ENCODE data around the gene RBM39. TPM values are rescaled to one million over a fixed set of nuclear protein-coding genes. Genes with fewer than 3 reads are reported as not detected.
A peak's percentile ranks its signal among the peaks of the same experiment; 100 is the strongest.

The RBM39 gene
- 377 and 1,084 TPM in 2 replicates for total RNA-seq (2011; cell fraction: chromatin; rRNA removed; ENCODE audit: low replicate concordance)
- 154 and 218 TPM in 2 replicates for total RNA-seq (2011; cell fraction: nucleolus; rRNA removed)
- total RNA-seq (2011; cell fraction: nucleoplasm; rRNA removed): 345 and 673 TPM in 2 replicates
- total RNA-seq (2014; rRNA removed) (241 and 314 TPM in 2 replicates), total RNA-seq (2014; rRNA removed; fragmentation: Illumina TruSeq; extraction: Trizol) (305 and 330 TPM in 2 replicates), total RNA-seq (2015; rRNA removed; fragmentation: Illumina TruSeq; extraction: Trizol) (297 and 319 TPM in 2 replicates), total RNA-seq (2021) (241 and 250 TPM in 2 replicates), polyA plus RNA-seq (2011; rRNA removed) (187 and 191 TPM in 2 replicates), polyA plus RNA-seq (2014; fragmentation: Illumina TruSeq; extraction: Trizol) (213 and 218 TPM in 2 replicates), polyA plus RNA-seq (2014; fragmentation: Nextera tagmentation; extraction: Ambion mirVana) (100 to 1,000 TPM; 143 to 198 TPM), polyA plus RNA-seq (2014; rRNA removed) (212 and 228 TPM in 2 replicates), polyA minus RNA-seq (2011; rRNA and poly(A)+ RNA removed) (178 and 203 TPM in 2 replicates), Bru-seq, nascent RNA (percentile 98 among the genes with signal in this experiment), BruChase-seq, experiment 1, labeled RNA remaining after a 2-hour chase (percentile 99 among the genes with signal in this experiment), BruChase-seq, experiment 2, labeled RNA remaining after a 6-hour chase (percentile 99 among the genes with signal in this experiment)
- 33.0 and 80.4 TPM in 2 replicates for polyA plus RNA-seq (2011; cell fraction: cytosol; rRNA removed)
- polyA plus RNA-seq (2011; cell fraction: nucleus; rRNA removed): 662 and 820 TPM in 2 replicates
- 185 and 194 TPM in 2 replicates for polyA plus RNA-seq (2012)
- 67.8 and 77.2 TPM in 2 replicates for polyA minus RNA-seq (2011; cell fraction: cytosol; rRNA and poly(A)+ RNA removed)
- polyA minus RNA-seq (2011; cell fraction: nucleus; rRNA and poly(A)+ RNA removed): 241 and 336 TPM in 2 replicates
- long read RNA-seq, experiment 1, transcript RBM39-206 (18 exons, 2,883 nt): minor isoform, 20 of 674 reads
- long read RNA-seq, experiment 1, transcript RBM39-203 (17 exons, 2,831 nt): minor isoform, 161 of 674 reads
- long read RNA-seq, experiment 1, transcript RBM39-216 (18 exons, 2,124 nt): minor isoform, 14 of 674 reads
- long read RNA-seq, experiment 1, transcript RBM39-201 (17 exons, 2,488 nt): major isoform, 224 of 674 reads
- long read RNA-seq, experiment 1, partial matches to known transcripts: 108 of 674 reads
- long read RNA-seq, experiment 1, other reads (novel, unspliced or antisense): 116 of 674 reads
- long read RNA-seq, experiment 2, transcript RBM39-219 (5 exons, 1,068 nt): minor isoform, 6 of 127 reads
- long read RNA-seq, experiment 2, transcript RBM39-201 (17 exons, 2,488 nt): major isoform, 15 of 127 reads
- long read RNA-seq, experiment 2, transcript RBM39-203 (17 exons, 2,831 nt): minor isoform, 8 of 127 reads
- long read RNA-seq, experiment 2, transcript RBM39-221 (15 exons, 2,415 nt): minor isoform, 5 of 127 reads
- long read RNA-seq, experiment 2, partial matches to known transcripts: 43 of 127 reads
- long read RNA-seq, experiment 2, other reads (novel, unspliced or antisense): 43 of 127 reads
- long read RNA-seq, experiment 3, transcript RBM39-201 (17 exons, 2,488 nt): major isoform, 33 of 127 reads
- long read RNA-seq, experiment 3, transcript RBM39-203 (17 exons, 2,831 nt): minor isoform, 17 of 127 reads
- long read RNA-seq, experiment 3, partial matches to known transcripts: 53 of 127 reads
- long read RNA-seq, experiment 3, other reads (novel, unspliced or antisense): 14 of 127 reads

- Histone ChIP-seq H3K9ac (ENCODE audit: insufficient read depth in 1 of 2, low read depth in 2 of 2, low read length in 2 of 2) (peak within 1 kb of the TSS; percentile 92 to 99), H3K27ac (ENCODE audit: extremely low read depth, low read depth, low read length) (peak within 1 kb of the TSS; percentile 99), H3K4me3 (peak within 1 kb of the TSS; percentile 81), H4K20me1 (replicated peaks; ENCODE audit: control insufficient read depth, insufficient read depth, low read length) (peaks cover 26% of the 10 kb centered on the region), H3K79me2 (ENCODE audit: control insufficient read depth, insufficient read depth, low read length) (peaks cover 66% of the 10 kb centered on the region), H2AFZ (ENCODE audit: low read depth, low read length) (peak within 1 kb of the TSS; percentile 95; the same call in 1 of the 2 replicates), H3K36me3 (ENCODE audit: control insufficient read depth, insufficient read depth, low read length) (peaks cover 40% of the 10 kb centered on the region), H3K27me3 (ENCODE audit: control insufficient read depth in 2 of 2, insufficient read depth in 2 of 2, low read length in 2 of 2) (no peaks in the 10 kb centered on the region), H3K9me1 (ENCODE audit: control insufficient read depth, insufficient read depth, low read length) (no peaks in the 10 kb centered on the region), H3K4me1 (replicated peaks in 1 of 2; ENCODE audit: control insufficient read depth in 2 of 2, insufficient read depth in 2 of 2, low read length in 2 of 2) (peaks cover 4 to 23% of the 10 kb centered on the region in 2 experiments; a peak in 3 of 5 replicates), H3K4me2 (ENCODE audit: insufficient read depth, low read length) (peak within 1 kb of the TSS; percentile 91), H3K9me3 (replicated peaks; ENCODE audit: control insufficient read depth, insufficient read depth, low read depth, low read length) (no peaks in the 10 kb centered on the region)
- ATAC-seq (peak; percentile 91), DNase-seq (ENCODE audit: extremely low read depth in 1 of 4, low spot score in 3 of 4) (peak; percentile 92 to 100 (median 94)), FAIRE-seq (peak; percentile 98)
- ChIA-PET POLR2A (interaction anchor here (0.5 to 7.0 kb wide), 66 partner anchors 9 to 854 kb away, joined by 3 to 99 read pairs (median 4); partner anchors contain the start of genes NFS1, PHF20, ROMO1 and SCAND1), CTCF (ENCODE audit: low intra/inter-chr PET ratio) (no interaction called here)
- no TSS peak for BruUV-seq (replicated peaks)
- intact Hi-C loops (cut with micrococcal nuclease) (loop anchor here (2.0 to 5.0 kb wide), 3 partner anchors 31 to 160 kb away; partner anchors contain the start of gene PHF20), in situ Hi-C loops (cut with MboI) (no loop called here)
- WGBS (ENCODE audit: insufficient coverage, low coverage, missing lambda C conversion rate): under 1% methylated on average over 66 of the region's 66 CpGs
- TF ChIP-seq KAT8 (IDR thresholded peaks at IDR 0.05; ENCODE audit: low read depth) (peak; percentile 92), ID3 (CRISPR knock-in tag; IDR thresholded peaks at IDR 0.05) (no peak), ID3 (tag; IDR thresholded peaks at IDR 0.05) (peak; percentile 37; the same call in 1 of the 2 replicates), THAP7 (CRISPR knock-in tag; IDR thresholded peaks at IDR 0.05) (peak; percentile 84), L3MBTL2 (IDR thresholded peaks at IDR 0.05) (peak; percentile 84), NFYB (IDR thresholded peaks at IDR 0.05; ENCODE audit: extremely low read depth, insufficient read length) (peak; percentile 90), ZFX (CRISPR knock-in tag; IDR thresholded peaks at IDR 0.05) (peak; percentile 99), ZFPM2 (CRISPR knock-in tag; IDR thresholded peaks at IDR 0.05) (no peak), DPF2 (IDR thresholded peaks at IDR 0.05) (0 out of 2 replicates have a peak, but pooled peaks have one; percentile 80), CTBP1 (IDR thresholded peaks at IDR 0.05; ENCODE audit: borderline replicate concordance) (0 out of 2 replicates have a peak, but pooled peaks have one; percentile 17), POLR2AphosphoS5 (IDR thresholded peaks at IDR 0.05; ENCODE audit: control insufficient read depth, insufficient read depth, low read depth, low read length) (peak; percentile 94), TARDBP (IDR thresholded peaks at IDR 0.05) (no peak)
These were observed at the start of gene RBM39 for GRCh38 chr20:35741892-35742740. TSS of gene RBM39 (minus strand) at chr20:35742260. CDS start at chr20:35740874, 1,386 bp downstream.
